H1 (cell line): ENCODE data around the gene CDYL. TPM values are rescaled to one million over a fixed set of nuclear protein-coding genes. Genes with fewer than 3 reads are reported as not detected.

Experiments
- GTF2F1 ChIP-seq: IDR thresholded peaks from 2 replicates; pipeline ENCODE4 v1.6.1; 2012; ENCODE audit warnings: low read depth, low read length, improper control_type of control experiment, borderline replicate concordance
- JUN ChIP-seq: IDR thresholded peaks from 2 replicates; pipeline ENCODE4 v1.6.1; 2011; ENCODE audit warnings: low read depth, mild to moderate bottlenecking, improper control_type of control experiment, low read length
- RAD21 ChIP-seq, 2 experiments: IDR thresholded peaks in 1 of 2; conservative IDR thresholded peaks in 1 of 2; 2 replicates each; pipeline ENCODE4 v1.6.1; 2011; ENCODE audit warnings: low read depth in 2 of 2, low read length in 2 of 2, improper control_type of control experiment in 1 of 2, inconsistent platforms in 1 of 2, mild to moderate bottlenecking in 1 of 2, moderate library complexity in 1 of 2
- RNF2 ChIP-seq: fragments of 200-900, 300-1000 bp; sonication (generic); IDR thresholded peaks from 2 replicates; pipeline ENCODE4 v1.7.1; 2016; ENCODE audit warnings: borderline replicate concordance, low read depth, mild to moderate bottlenecking, antibody characterized with exemption, low read length; ENCODE audit not compliant: poor library complexity, severe bottlenecking; ENCODE audit errors: missing control alignments
- SP2 ChIP-seq: IDR thresholded peaks from 2 replicates; pipeline ENCODE4 v1.6.1; 2012; ENCODE audit warnings: mild to moderate bottlenecking, low read length, inconsistent platforms
- TAF1 ChIP-seq: IDR thresholded peaks from 2 replicates; pipeline ENCODE4 v1.6.1; 2011; ENCODE audit warnings: mild to moderate bottlenecking, low read depth, low read length
- polyA plus RNA-seq, 7 experiments: library from polyadenylated mRNA; depleted of rRNA in 3 of 7; stranded (reverse) in 5 of 7; unstranded in 2 of 7; fragments of >200 nt in 5 of 7; fragments of 200-250 nt in 2 of 7; gene quantifications; 1 replicate in 5 of 7; 2 replicates in 1 of 7; 4 replicates in 1 of 7; pipeline versions ENCODE4 v1.2.1 to v1.2.3, GENCODE V29; 2011 to 2013; ENCODE audit warnings: missing spikeins in 2 of 7, mixed read lengths in 2 of 7
- total RNA-seq: library from RNA; stranded (reverse); fragmentation: NEBNext Ultra II Directional; extraction: Animal tissue kit (Norgen Biotek cat#: 25700); gene quantifications from 2 replicates; pipeline ENCODE4 v1.2.1, GENCODE V29; 2021
- TF ChIP-seq, protein P1 (sequence below): IDR thresholded peaks from 2 replicates; pipeline ENCODE4 v1.6.1; 2011; ENCODE audit warnings: low read length, improper control_type of control experiment

CDYL gene
- total and polyA plus RNA-seq, 2 of the 8 experiments (the other 6 are each of a cell fraction or from before 2014, with no cell fraction given): 56.4 to 119 TPM

DNA sequence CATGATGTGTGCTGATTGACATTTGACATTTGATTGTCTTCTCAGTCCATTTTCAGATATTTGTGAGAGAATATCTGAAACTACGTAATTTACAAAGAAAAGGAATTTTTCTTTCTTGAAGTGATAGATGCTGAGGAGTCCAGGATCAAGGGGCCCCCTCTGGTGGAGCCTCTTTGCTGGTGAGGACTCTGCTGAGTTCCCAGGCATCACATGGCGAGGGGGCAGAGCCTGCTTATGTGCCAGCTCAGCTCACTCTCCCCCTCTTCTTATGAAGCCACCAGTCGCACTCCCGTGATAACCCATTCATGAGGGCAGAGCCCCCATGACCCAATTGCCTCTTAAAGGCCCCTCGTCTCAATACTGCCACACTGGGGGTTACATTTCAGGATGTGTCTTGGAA is 136.4 kb downstream of the CDYL start (continued):
- TF ChIP-seq RNF2 (no peak), JUN (no peak), RAD21 (IDR thresholded peaks at IDR 0.05 in 1 of 2, conservative IDR thresholded peaks at IDR 0.05 in 1 of 2; ENCODE audit: low read depth in 2 of 2, low read length in 2 of 2) (peak in 1 of 2 experiments; percentile 32; a peak in 2 of 4 replicates), GTF2F1 (no peak), TAF1 (no peak), SP2 (no peak)
- TF ChIP-seq, protein P1, sequence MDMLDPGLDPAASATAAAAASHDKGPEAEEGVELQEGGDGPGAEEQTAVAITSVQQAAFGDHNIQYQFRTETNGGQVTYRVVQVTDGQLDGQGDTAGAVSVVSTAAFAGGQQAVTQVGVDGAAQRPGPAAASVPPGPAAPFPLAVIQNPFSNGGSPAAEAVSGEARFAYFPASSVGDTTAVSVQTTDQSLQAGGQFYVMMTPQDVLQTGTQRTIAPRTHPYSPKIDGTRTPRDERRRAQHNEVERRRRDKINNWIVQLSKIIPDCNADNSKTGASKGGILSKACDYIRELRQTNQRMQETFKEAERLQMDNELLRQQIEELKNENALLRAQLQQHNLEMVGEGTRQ: peak; percentile 28; the same call in 1 of the 2 replicates
